Measurements from ENCODE around the gene CAMKK2.
"Not testable (repeated sequence)": the region's sequence is repeated elsewhere in the genome, so short reads cannot be mapped to it uniquely, and the experiment has no call there.

CAMKK2 gene

DNA sequence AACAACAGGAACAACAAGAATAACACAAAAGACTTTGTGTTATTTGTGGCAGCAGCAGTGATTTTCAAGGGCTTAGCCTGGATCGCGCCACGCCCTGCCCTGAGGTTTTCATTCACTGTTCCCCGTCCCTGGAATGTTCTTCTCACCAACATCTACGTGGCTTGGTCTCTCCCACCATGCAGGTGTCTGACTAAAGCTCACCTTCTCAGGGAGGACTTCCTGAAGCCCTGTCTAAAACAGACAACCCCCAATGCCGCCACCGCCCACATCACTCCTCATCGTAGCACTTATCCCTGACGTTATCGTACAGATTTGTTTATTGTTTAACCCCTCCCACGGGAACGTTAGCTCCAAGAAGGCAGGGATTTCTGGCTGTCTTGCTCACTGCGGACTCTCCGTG is 46.1 kb downstream of the CAMKK2 start:
- in situ Hi-C loops (cut with HindIII; ENCODE audit: low sequenced_read_pairs), result no loop called here

DNA sequence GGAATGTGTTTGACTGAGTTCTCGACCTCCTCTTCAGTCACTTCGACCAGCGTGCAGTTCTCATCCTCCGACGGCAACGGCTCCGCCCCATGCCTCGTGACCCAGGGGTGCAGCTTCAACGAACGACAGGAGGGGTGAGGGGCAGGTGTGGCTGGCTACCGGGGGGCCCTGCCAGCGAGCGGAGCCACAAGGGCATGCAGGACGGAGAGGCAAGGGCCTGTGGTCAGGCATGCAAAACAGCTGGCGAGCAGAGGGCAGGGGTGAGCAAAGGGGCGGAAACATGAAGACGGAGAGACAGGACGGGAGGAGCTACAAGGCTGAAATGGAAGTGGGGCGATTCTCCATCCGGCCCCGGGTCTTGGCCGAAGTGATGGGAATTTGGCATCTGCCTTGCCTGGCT is 47.9 kb downstream of the CAMKK2 start:
- in situ Hi-C loops (cut with HindIII; ENCODE audit: low sequenced_read_pairs), result no loop called here

DNA sequence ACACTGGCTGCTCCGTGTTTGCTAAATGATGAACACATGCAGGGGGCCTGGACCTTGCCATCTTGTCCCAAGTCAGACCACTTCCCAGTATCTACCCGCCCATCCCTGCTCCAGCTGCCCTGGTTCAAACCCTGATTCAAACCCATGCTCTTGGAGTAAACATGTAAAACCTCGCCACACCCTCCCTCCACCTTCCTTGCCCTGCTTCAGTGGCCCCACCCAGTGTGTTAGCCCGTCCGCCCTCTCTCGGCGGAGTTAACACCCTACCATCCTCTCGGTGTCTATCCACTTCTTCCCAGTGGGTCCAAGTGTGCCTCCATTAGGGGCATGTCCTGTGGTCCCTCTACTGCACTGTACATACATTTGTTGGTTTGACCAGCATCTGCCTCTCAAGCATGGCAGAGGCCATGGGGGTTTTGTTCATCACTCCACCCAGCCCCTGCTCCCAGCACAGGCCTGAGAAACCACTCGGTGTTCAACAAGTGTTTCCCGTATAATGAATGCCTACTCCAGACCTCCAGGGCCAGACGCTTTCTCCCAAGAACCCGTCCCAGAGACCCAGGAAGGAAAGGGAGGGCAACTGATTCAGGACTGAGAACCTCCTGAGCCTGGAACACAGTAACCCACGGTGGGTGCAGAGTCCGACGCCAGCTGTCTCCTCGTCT is 49.5 kb downstream of the CAMKK2 start:
- in situ Hi-C loops (cut with HindIII; ENCODE audit: low sequenced_read_pairs), result no loop called here

DNA sequence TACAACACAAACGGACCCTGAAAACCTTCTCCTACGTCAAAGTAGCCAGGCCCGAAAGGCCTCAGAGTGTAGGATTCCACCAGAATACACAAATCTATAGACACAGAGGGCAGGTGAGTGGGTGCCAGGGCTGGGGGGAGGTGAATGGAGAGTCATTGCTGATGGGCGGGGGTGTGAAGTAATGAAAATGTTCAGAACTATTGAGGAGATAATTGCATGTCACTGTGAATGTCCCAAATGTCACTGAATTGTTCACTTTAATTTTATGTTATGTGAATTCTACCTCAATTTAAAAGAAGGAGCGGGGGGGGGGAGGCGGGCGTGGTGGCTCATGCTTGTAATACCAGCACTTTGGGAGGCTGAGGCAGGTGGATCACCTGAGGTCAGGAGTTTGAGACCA is 50.6 kb downstream of the CAMKK2 start:
- in situ Hi-C loops (cut with HindIII; ENCODE audit: low sequenced_read_pairs), result no loop called here

DNA sequence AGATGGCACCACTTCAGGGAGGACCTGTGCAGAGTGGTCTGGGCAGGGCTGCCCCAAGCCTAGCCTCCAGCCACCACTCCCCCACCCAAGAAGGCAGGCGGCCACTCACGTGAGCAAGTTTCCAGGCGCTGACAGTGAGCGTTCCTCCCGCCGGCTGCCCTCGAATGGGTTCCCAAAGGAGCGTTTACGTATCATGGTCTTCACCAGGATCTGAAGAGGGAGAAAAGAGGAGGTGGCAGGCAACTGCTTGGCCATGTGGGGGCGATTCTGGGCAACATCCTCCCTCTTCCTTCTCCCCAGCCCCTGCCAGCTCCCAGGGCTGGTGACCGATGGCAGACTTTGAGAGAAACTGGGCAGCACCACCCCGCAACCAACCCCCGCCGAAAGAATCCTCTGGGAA is 51.5 kb downstream of the CAMKK2 start:
- in situ Hi-C loops (cut with HindIII; ENCODE audit: low sequenced_read_pairs), result no loop called here

DNA sequence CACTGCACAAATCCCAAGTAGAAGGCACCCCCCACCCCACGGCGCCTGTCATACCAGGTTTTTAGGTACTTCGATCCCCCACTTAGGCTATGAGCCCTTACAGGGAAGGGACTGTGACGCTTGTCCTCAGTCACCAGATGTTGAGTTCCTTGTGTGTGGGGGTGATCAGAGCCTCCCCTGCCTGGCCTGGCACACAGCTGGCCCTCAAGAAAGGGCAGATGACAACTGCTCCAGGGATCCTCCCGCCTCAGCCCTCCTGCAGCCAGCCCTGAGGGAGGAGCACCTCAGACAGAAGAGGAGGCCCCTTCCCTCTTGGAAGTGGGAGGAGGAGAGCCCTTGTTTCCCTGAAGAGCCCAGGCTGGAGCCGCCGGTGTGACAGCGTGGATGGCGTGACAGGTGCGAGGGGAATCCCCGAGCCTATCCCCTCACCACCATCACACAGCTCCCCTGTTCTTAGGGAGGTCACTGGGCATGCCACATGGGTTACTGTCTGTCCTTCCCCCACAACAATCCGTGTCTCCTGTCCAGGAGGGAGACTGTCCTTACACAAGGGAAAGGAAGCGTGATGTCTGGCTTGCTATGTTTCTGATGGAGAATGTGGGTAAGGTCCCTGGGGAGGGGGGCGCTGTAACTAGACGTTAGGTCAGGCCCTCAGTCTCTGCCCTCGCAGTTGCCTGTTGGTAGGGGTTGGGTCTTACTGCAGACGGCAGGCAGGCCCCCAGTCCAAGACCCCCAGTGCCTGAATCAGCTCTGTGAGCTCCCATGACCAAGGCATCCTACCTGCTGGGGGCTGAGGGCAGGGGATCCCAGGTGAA is 55.1 kb downstream of the CAMKK2 start:
- in situ Hi-C loops (cut with HindIII; ENCODE audit: low sequenced_read_pairs), result no loop called here

DNA sequence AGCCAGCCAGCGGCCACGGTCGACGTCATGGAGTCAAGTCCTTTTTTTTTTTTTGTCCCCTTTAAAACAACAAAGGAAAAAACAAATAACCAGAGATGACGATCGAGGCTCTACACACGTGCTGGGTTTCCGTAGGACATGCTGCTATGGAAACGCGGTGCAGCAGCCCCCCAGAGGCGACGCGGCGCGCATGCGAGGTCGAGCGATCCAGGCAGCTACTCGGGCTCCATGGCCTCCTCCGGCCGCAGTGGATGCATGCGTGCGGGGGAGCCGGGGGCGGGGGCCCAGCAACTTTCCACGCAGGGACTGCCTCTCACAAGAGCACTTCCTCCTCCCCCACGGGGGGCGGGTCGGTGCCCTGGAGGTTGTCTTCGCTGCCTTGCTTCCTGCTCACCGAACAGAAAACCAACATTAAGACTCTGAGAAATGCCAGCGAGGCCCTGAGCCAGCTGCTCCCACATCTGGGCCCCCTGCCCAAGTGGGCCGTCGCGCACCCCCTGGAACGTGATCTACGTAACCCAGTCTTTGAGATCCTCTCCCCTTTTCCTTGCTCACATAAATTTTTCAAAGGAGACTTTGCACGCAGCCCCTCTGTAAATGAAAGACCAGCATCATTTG is 55.9 kb downstream of the CAMKK2 start:
- in situ Hi-C loops (cut with HindIII; ENCODE audit: low sequenced_read_pairs), result no loop called here

DNA sequence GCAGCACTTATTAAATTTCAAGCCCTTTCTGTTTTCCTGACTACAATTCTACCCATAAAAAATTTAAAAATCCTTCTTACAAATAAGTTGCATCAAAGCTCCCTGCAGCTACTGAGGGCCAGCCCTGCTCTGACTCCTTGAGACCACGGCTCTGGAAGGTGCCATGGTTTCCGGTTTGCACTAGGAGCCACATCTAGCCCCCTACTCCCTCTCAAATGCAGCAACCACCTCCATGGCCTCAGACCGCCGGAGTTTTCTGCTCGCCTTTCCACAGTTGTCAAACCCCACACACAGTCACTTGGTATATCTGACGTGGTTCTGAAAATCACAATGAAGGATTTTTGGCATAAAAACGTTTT is 56.5 kb downstream of the CAMKK2 start:
- in situ Hi-C loops (cut with HindIII; ENCODE audit: low sequenced_read_pairs), result no loop called here

DNA sequence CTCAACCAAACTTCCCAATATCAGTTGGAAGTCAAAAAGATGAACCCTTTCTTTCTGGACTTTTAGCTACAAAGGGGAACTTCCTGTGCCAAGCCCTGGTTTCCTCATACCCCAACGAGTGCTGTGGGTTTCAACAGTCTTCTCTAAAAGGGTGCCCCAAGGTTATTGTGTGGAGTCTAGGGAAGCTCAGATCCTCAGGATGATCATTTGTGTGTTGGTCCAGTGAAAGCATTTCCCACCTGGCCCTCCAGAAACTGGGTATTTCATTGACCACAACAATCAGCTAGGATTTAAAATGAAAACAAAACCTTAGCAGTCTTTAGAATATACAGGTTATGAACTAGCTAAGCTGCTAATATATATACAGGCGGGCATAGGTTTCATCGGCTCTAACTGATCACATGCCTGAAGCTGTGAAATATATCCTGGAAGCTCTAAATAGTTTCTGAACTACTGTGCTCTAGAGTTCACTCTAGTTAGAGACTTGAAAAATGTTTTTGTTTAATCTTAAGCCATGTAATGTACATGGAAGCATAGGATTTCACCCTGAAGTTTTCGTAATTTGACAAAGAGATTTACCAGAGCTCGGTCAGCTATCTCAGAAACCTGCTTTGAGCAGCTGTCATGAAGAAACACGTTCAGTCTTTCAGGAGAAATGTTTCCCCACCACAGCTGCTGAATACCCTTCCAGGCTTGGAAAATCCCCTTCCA is 57.0 kb downstream of the CAMKK2 start:
- in situ Hi-C loops (cut with HindIII; ENCODE audit: low sequenced_read_pairs), result no loop called here

DNA sequence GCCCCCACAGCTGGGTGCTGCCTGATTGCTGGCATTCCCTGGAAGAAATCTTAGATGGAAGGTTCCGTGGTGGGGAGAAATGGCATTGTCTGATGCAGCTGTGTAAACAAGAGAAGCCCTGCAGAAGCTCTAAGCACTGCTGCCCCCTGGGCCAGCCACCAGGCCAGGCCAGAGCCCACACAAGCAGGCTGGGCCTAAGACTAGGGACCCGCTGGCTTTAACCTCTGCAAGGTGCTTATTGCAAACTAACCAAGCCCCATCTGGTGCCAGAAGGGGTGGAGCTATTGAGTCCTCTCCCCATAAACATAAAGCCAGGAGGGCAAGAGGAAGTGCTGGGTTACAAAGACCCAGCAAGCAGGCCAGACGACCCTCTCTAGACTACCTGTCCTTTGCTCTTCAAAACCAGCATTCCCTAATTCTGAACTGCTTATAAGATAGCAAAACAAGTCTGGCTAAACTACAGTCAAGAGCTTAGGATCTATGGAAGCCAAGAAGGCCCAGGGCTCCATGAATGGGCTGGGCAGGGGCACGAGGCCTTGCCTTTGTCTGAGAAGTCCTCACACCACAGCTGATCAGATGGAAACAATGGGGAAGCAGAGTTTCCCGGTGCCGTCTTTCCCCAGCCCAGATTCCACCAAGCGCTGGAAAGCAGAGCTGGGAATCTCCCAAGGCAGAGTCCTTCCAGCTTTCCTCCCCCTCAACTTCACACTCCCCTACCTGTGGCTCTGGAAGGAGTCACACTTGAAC is 57.7 kb downstream of the CAMKK2 start:
- in situ Hi-C loops (cut with HindIII; ENCODE audit: low sequenced_read_pairs), result no loop called here

DNA sequence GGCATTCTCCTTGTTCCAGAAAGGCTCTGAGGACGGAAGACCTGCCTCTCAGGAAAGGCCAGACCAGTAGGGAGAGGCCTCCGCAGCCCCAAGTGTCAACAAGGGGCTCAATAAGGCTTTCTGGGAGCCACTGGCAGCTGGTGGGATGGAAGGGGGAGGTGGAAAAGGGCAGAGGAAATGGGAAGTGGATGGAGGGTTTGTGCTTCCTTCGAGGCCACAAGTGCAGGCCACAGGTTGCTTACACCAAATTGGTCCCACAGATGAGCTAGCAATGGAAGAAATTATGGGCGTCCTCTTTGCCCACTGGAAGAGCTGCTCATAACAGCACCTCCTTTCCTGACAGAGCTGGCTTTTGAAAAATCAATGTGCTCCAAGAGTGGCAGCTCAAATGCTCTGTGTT is 58.4 kb downstream of the CAMKK2 start:
- in situ Hi-C loops (cut with HindIII; ENCODE audit: low sequenced_read_pairs), result no loop called here

DNA sequence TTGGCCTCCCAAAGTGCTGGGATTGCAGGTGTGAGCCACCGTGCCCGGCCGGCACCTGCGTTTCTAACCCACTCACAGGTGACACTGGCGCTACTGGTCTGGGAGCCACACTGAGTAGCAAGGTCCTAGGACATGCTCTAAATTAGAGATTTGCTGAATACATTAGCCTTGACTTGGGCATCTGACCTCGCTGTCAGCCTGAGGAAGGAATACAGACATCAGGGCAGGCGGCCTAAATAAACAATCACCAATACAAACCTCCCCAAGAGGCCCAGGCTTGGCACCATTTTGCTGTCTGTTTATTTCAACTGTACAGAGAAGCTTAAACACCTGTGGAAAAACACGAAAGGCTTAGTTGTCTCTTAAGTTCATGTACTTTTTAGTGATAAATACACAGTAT is 59.1 kb downstream of the CAMKK2 start:
- in situ Hi-C loops (cut with HindIII; ENCODE audit: low sequenced_read_pairs), result no loop called here

DNA sequence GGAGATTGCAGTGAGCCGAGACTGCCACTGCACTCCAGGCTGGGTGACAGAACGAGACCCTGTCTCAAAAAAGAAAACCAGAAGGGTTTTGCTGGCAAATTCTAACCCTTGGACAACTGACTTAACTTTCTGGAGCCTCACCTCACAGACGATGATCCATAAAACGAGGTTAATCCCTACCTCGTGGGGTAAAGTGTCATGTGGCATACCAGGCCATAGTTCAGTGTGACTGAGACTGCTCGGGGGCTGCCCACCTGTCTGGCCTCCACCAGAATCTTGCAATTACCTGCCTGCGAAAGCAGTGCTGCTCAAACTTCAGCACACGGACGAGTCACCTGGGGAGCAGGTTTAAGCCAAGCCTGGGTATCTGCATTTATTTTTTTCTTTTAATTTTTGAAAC is 59.7 kb downstream of the CAMKK2 start:
- in situ Hi-C loops (cut with HindIII; ENCODE audit: low sequenced_read_pairs), result no loop called here

DNA sequence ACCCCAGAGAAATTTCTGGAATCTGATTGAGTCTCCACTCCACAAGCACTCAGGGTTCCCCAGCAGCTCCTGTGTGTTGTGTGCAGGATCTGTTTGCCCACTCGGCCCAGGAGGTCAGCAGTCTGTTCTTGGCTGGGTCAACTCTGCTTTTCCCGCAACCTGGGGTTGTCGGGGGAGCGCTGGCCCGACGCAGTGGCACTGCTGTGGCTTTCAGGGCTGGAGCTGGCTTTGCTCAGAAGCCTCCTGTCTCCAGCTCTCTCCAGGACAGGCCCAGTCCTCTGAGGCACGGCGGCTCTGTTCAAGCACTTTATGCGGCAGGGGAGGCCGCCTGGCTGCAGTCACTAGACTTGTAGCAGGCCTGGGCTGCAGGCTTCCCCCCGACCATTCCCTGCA is 62.9 kb downstream of the CAMKK2 start:
- in situ Hi-C loops (cut with HindIII; ENCODE audit: low sequenced_read_pairs), result no loop called here

DNA sequence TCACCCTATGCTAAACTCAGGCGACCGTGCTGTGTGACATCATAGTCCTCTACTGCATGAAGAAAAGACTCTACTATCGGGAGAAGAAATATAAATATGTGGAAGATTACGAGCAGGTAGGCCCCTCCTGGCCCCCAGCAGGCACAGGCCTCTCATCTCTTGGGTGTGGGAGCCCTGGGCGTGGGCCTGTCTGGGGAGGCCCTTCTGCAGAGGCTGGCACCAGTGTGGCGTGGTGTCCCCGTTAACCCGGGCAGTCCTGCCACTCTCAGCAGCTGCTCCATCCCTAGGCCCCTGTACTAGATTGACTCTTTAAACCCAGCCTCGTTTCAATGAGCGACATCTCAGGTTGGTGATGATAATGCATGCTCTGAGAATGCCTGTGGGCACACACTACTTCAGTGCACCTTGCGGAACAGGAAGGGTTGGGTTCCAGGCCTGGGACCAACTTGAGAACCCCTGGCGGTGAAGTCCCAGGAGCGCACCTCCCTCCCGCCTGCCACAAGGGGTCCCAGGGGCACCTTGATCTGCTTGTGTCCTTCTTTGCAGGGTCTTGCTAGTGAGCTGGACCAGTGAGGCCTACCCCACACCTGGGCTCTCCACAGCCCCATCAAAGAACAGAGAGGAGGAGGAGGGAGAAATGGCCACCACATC is 63.4 kb downstream of the CAMKK2 start:
- in situ Hi-C loops (cut with HindIII; ENCODE audit: low sequenced_read_pairs), result no loop called here

DNA sequence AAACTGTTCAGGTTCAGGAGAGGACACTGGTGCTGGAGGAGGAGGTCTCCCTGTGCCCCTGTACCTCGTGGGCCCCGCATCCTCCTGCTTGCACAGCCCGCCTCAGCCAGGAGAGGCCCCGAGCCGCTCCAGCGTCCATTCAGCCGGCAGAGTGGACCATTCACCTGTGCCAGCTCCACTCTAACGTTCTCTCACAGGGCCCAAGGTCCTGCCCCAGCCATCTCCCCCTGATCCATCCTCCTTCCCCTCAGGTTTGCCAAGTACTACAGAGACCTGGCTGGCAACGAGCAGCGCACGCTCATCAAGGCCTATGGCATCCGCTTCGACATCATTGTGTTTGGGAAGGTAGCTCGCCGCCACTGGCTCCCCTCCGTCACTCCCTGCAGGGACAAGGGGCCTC is 64.3 kb downstream of the CAMKK2 start:
- in situ Hi-C loops (cut with HindIII; ENCODE audit: low sequenced_read_pairs), result no loop called here

DNA sequence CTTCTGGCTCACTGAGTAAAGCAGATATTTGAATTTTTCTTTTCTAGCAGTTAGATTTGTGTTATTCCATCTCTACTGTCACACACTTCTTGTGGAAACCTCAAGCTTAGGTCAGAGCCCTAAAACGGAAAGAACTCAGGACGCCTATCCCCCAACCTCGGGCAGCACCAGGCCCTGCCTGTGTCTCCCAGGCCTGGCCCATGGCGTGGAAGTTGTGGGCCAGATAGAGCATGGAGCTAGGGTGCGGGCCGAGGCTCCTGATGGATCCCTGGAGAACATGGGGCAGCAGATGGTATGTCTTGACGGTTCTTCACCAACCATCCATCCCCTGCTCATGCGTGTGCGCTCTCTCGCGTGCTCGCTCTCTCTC is 66.0 kb downstream of the CAMKK2 start:
- in situ Hi-C loops (cut with HindIII; ENCODE audit: low sequenced_read_pairs), result no loop called here

DNA sequence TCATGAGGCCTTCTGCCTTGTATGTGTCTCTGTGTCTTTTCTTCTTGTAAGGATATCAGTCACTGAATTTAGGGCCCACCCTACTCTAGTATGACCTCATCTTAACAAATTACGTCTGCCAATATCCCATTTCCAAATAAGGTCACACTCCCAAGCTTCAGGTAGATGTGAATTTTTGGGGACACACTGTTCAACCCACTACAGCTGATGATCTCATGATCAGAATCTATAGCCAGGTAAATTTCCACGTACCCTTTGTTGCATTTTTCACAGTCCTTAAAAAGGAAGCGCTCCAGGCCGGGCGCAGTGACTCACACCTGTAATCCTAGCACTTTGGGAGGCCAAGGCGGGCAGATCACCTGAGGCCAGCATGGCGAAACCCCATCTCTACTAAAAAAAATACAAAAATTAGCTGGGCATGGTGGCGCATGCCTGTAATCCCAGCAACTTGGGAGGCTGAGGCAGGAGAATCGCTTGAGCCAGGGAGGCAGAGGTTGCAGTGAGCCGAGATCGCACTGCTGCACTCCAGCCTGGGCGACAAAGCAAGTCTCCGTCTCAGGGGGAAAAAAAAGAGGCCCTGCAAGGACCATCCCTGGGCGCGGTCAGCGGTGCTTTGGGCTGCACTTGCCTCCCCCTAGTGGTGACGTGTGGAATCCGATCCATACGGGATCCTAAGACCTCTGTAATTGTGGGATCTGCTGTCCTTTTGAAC is 66.5 kb downstream of the CAMKK2 start:
- in situ Hi-C loops (cut with HindIII; ENCODE audit: low sequenced_read_pairs), result not testable (repeated sequence)

DNA sequence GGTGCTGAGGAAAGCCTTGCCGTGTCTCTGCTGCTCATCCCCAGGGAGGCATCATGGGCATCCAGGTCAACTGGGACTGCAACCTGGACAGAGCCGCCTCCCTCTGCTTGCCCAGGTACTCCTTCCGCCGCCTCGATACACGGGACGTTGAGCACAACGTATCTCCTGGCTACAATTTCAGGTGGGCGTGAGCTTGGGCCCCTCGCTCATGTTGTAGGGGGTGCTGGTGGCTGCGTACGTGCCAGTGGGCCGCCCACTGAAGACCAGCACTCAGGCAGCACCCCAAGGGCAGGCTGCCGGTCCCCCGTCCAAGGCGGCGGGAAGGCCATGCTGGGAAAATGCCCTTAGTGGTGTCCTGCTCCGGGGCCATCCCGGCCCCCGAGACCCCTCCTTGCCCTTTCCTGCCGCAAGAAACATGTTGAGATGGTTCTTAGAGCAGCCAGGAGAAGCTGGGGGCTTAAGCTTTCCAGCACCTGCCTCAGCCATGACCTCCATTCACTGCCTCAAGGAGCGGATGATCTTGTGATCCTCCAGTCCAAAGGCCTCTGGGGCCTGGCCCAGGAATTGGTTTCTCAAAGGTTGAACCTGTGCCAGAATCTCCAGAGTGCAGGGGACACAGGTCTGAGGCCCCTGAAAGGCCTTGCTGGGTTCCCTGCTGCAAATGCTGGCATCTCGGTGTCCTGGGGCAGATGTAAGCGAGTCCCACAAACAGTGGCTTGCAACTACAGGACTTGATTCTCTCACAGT is 67.4 kb downstream of the CAMKK2 start:
- in situ Hi-C loops (cut with HindIII; ENCODE audit: low sequenced_read_pairs), result no loop called here

Data from DLD1 (cell line).